Measurements from ENCODE around the gene HOXB2. TPM values are rescaled to one million over a fixed set of nuclear protein-coding genes. Genes with fewer than 3 reads are reported as not detected.

The HOXB2 gene
- total and polyA plus RNA-seq, 9 of the 15 experiments (the other 6 are each of a cell fraction or from before 2014, with no cell fraction given), result 2.1 to 97.7 (median 21.2) TPM

DNA sequence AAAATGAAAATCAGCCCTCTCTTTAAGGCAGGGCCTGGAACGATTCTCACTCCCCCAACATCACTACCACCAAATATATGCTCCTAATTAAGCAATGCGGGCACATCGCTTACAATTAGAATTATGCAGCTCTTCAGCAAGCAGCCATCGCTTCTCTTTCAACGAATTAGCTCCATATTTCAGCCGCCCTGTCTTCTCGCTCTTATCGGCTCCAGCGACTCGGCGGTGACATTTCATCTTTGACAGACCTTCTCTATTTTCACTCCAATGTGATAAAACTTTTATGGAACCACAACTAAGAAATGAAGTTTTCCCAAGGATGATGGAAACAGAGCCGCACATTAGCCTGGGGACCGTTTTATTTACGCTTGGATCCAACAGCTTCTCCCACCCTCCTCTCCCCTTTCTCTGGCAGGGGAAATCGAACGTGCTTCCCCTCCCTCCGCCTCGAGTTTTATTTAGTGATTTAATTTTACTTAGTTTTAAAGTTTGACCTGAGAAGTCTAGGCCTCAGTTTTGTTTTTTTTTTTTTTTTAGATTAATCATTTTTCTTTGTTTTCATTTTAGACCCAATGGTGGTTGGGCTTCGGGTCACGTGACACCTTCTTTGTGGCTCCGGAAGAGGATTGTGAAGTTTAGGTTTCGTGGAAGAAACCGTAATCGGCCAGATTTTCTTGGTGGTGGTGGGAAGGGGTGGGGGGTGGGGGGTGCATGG lies 3.1 kb upstream of the HOXB2 start (continued):
- no peak for TF ChIP-seq JUNB (CRISPR knock-in tag; conservative IDR thresholded peaks at IDR 0.05)
- peak; percentile 63 for TF ChIP-seq ZFX (CRISPR knock-in tag; IDR thresholded peaks at IDR 0.05)
- TF ChIP-seq ZNF717 (CRISPR knock-in tag; IDR thresholded peaks at IDR 0.05), result no peak
- TF ChIP-seq SETDB1 (IDR thresholded peaks at IDR 0.05; ENCODE audit: low read length), result no peak
- no peak for TF ChIP-seq GATAD2A (IDR thresholded peaks at IDR 0.05)
- peak; percentile 89; the same call in 1 of the 2 replicates for TF ChIP-seq PHF21A (IDR thresholded peaks at IDR 0.05; ENCODE audit: borderline replicate concordance, low read depth)
- peak; percentile 67 for TF ChIP-seq ZNF197 (CRISPR knock-in tag; IDR thresholded peaks at IDR 0.05; ENCODE audit: low read depth)
- no peak for TF ChIP-seq HNRNPH1 (optimal IDR thresholded peaks at IDR 0.05; ENCODE audit: low read depth, low read length)
- TF ChIP-seq RB1 (IDR thresholded peaks at IDR 0.05; ENCODE audit: low read depth), result no peak
- TF ChIP-seq, protein P1, sequence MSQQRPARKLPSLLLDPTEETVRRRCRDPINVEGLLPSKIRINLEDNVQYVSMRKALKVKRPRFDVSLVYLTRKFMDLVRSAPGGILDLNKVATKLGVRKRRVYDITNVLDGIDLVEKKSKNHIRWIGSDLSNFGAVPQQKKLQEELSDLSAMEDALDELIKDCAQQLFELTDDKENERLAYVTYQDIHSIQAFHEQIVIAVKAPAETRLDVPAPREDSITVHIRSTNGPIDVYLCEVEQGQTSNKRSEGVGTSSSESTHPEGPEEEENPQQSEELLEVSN (IDR thresholded peaks at IDR 0.05; ENCODE audit: borderline replicate concordance in 1 of 2, extremely low read depth in 1 of 2, insufficient read depth in 1 of 2, insufficient read length in 1 of 2, low read depth in 1 of 2, low read length in 1 of 2, poor library complexity in 1 of 2, severe bottlenecking in 1 of 2), result no peak
- TF ChIP-seq BRD9 (IDR thresholded peaks at IDR 0.05; ENCODE audit: low read depth, partially characterized antibody), result peak; percentile 84
- no peak for TF ChIP-seq NR2C2 (CRISPR knock-in tag; IDR thresholded peaks at IDR 0.05)
- peak; percentile 64 for TF ChIP-seq NR2C2 (tag; IDR thresholded peaks at IDR 0.05)
- TF ChIP-seq SAFB (IDR thresholded peaks at IDR 0.05; ENCODE audit: borderline replicate concordance, low read depth, low read length), result no peak
- TF ChIP-seq GABPA (tag; conservative IDR thresholded peaks at IDR 0.05; ENCODE audit: low read depth), result peak; percentile 51
- no peak for TF ChIP-seq TCF7L2 (IDR thresholded peaks at IDR 0.05; ENCODE audit: low read depth, low read length)
- TF ChIP-seq, protein P2, sequence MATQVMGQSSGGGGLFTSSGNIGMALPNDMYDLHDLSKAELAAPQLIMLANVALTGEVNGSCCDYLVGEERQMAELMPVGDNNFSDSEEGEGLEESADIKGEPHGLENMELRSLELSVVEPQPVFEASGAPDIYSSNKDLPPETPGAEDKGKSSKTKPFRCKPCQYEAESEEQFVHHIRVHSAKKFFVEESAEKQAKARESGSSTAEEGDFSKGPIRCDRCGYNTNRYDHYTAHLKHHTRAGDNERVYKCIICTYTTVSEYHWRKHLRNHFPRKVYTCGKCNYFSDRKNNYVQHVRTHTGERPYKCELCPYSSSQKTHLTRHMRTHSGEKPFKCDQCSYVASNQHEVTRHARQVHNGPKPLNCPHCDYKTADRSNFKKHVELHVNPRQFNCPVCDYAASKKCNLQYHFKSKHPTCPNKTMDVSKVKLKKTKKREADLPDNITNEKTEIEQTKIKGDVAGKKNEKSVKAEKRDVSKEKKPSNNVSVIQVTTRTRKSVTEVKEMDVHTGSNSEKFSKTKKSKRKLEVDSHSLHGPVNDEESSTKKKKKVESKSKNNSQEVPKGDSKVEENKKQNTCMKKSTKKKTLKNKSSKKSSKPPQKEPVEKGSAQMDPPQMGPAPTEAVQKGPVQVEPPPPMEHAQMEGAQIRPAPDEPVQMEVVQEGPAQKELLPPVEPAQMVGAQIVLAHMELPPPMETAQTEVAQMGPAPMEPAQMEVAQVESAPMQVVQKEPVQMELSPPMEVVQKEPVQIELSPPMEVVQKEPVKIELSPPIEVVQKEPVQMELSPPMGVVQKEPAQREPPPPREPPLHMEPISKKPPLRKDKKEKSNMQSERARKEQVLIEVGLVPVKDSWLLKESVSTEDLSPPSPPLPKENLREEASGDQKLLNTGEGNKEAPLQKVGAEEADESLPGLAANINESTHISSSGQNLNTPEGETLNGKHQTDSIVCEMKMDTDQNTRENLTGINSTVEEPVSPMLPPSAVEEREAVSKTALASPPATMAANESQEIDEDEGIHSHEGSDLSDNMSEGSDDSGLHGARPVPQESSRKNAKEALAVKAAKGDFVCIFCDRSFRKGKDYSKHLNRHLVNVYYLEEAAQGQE (IDR thresholded peaks at IDR 0.05; ENCODE audit: borderline replicate concordance), result peak; percentile 62
- TF ChIP-seq, protein P2 (CRISPR knock-in tag; IDR thresholded peaks at IDR 0.05; ENCODE audit: low read depth), result no peak
- peak; percentile 15; the same call in 1 of the 2 replicates for TF ChIP-seq ILF3 (IDR thresholded peaks at IDR 0.05; ENCODE audit: borderline replicate concordance)
